OCI-LY7 (cell line): ENCODE measurements around the gene SNRNP35. TPM values are rescaled to one million over a fixed set of nuclear protein-coding genes. Genes with fewer than 3 reads are reported as not detected.
A peak's percentile ranks its signal among the peaks of the same experiment; 100 is the strongest.

Source experiments
- BruUV-seq: library from RNA; stranded (reverse); fragments of 400-500 nt; replicated peaks from 2 replicates; lab custom pipeline; 2021; lab: Mats Ljungman, UMichigan
- CTCF ChIA-PET: fragments of 300-600 bp; sonication (Branson Sonifier 250); formaldehyde crosslinking; loops from one replicate; lab custom pipeline; 2022; ENCODE audit warnings: antibody characterized with exemption; ENCODE audit not compliant: unreplicated experiment; lab: Charles Lee
- POLR2A ChIA-PET: fragments of 300-600 bp; sonication (Branson Sonifier 250); formaldehyde crosslinking; loops from one replicate; lab custom pipeline; 2022; ENCODE audit warnings: antibody characterized with exemption; lab: Charles Lee
- DNase-seq: peaks from one replicate; pipeline ENCODE4 v3.0.0-alpha.2; 2015; ENCODE audit warnings: low spot score
- H2AFZ ChIP-seq: fragments of 200-600 bp; sonication (generic), shearing (Covaris generic); 2 replicates; pipeline ENCODE4 v1.6.1; 2014; ENCODE audit warnings: mild to moderate bottlenecking, antibody characterized with exemption, low read length, moderate library complexity
- H3K27ac ChIP-seq: fragments of 200-600 bp; sonication (generic); 2 replicates; pipeline ENCODE4 v1.5.1; 2014; ENCODE audit warnings: mixed run types, low read depth, mild to moderate bottlenecking, moderate library complexity, low read length, inconsistent platforms; ENCODE audit not compliant: poor library complexity, severe bottlenecking
- H3K36me3 ChIP-seq: fragments of 200-600 bp; sonication (generic); 2 replicates; pipeline ENCODE4 v1.6.1; 2014; ENCODE audit warnings: mild to moderate bottlenecking, antibody characterized with exemption, low read length, moderate library complexity, mixed read lengths; ENCODE audit not compliant: insufficient read depth
- H3K4me1 ChIP-seq: fragments of 200-600 bp; sonication (generic); 2 replicates; pipeline ENCODE4 v1.5.1; 2014; ENCODE audit warnings: mild to moderate bottlenecking, low read length; ENCODE audit not compliant: insufficient read depth, poor library complexity, severe bottlenecking
- H3K4me2 ChIP-seq: fragments of 200-600 bp; sonication (generic); 2 replicates; pipeline ENCODE4 v1.6.1; 2014; ENCODE audit warnings: mild to moderate bottlenecking, low read length
- H3K4me3 ChIP-seq: fragments of 200-600 bp; sonication (generic); 2 replicates; pipeline ENCODE4 v1.5.1; 2014; ENCODE audit warnings: mild to moderate bottlenecking, low read depth, low read length; ENCODE audit not compliant: poor library complexity, severe bottlenecking
- H3K79me2 ChIP-seq: fragments of 200-600 bp; sonication (generic); 2 replicates; pipeline ENCODE4 v1.6.1; 2016; ENCODE audit warnings: low read depth, mild to moderate bottlenecking, low read length, moderate library complexity, mixed read lengths; ENCODE audit not compliant: insufficient read depth
- H3K9me2 ChIP-seq: fragments of 200-600 bp; sonication (generic); 2 replicates; pipeline ENCODE4 v1.6.1; 2016; ENCODE audit warnings: mild to moderate bottlenecking, low read length, mixed read lengths; ENCODE audit not compliant: insufficient read depth
- H3K9me3 ChIP-seq: fragments of 200-600 bp; sonication (generic); 2 replicates; pipeline ENCODE4 v1.6.1; 2014; ENCODE audit warnings: mild to moderate bottlenecking, mixed run types, low read length, mixed read lengths
- H4K20me1 ChIP-seq: fragments of 200-600 bp; sonication (generic); 2 replicates; pipeline ENCODE4 v1.6.1; 2014; ENCODE audit warnings: mild to moderate bottlenecking, antibody characterized with exemption, low read length, moderate library complexity, mixed read lengths; ENCODE audit not compliant: insufficient read depth
- CTCF ChIP-seq: fragments of 200-600 bp; sonication (generic); conservative IDR thresholded peaks from 2 replicates; pipeline ENCODE4 v1.5.1; 2014; ENCODE audit warnings: mild to moderate bottlenecking, antibody characterized with exemption, low read length, moderate library complexity, mixed read lengths
- EZH2phosphoT487 ChIP-seq: fragments of 200-600 bp; sonication (generic); IDR thresholded peaks from 2 replicates; pipeline ENCODE4 v1.6.1; 2018; ENCODE audit warnings: low read depth, borderline replicate concordance, mild to moderate bottlenecking, mixed run types, antibody characterized with exemption, low read length, moderate library complexity, mixed read lengths
- intact Hi-C: fragments of 100-400 bp; cut with micrococcal nuclease; formaldehyde crosslinking; loops from one replicate; pipeline ENCODE4 v1.10.0; 2022; ENCODE audit not compliant: unreplicated experiment
- total RNA-seq, 2 experiments: library from RNA; depleted of rRNA in 1 of 2; stranded (reverse); fragments of >200 nt in 1 of 2; shearing (Covaris generic) in 1 of 2; gene quantifications; 2 replicates each; pipeline ENCODE4 v1.2.3, GENCODE V29; 2014 to 2022

The SNRNP35 gene
- total RNA-seq, 2 experiments from 2014 or later = 29.3 to 31.3 TPM

GRCh38 chr12:123445388-123446332, 12.3 kb upstream of the SNRNP35 start:
- DNase-seq = no peak
- BruUV-seq = no TSS peak

GRCh38 chr12:123446333-123446713, 11.6 kb upstream of the SNRNP35 start:
- Histone ChIP-seq H3K4me3 (no peak overlapping the region), H4K20me1 (no peaks in the 10 kb centered on the region), H3K4me1 (peaks cover 32% of the 10 kb centered on the region), H3K9me3 (no peaks in the 10 kb centered on the region), H3K4me2 (peak overlapping the region; percentile 22; the same call in 1 of the 2 replicates), H3K9me2 (no peaks in the 10 kb centered on the region), H3K79me2 (no peaks in the 10 kb centered on the region), H3K27ac (no peak overlapping the region), H2AFZ (peak overlapping the region; percentile 89), H3K36me3 (no peaks in the 10 kb centered on the region)
- intact Hi-C loops = no loop called here
- no peak for DNase-seq
- no peak for TF ChIP-seq CTCF
- TF ChIP-seq EZH2phosphoT487 = no peak
- CTCF ChIA-PET = no interaction called here
- POLR2A ChIA-PET = interaction anchor here (0.7 to 1.7 kb wide), 4 partner anchors 11 to 1157 kb away, joined by 3 to 5 read pairs (median 3); partner anchors contain the start of gene SNRNP35
- no TSS peak for BruUV-seq

More at GRCh38 chr12:123445388-123446332, 12.3 kb upstream of the SNRNP35 start:
- H3K9me2 ChIP-seq = no peaks in the 10 kb centered on the region
- H3K36me3 ChIP-seq = no peaks in the 10 kb centered on the region
- H3K79me2 ChIP-seq = no peaks in the 10 kb centered on the region
- peaks cover 32% of the 10 kb centered on the region for H3K4me1 ChIP-seq
- H3K4me2 ChIP-seq = peak overlapping the region; percentile 22; the same call in 1 of the 2 replicates
- intact Hi-C loops = no loop called here
- H3K4me3 ChIP-seq = no peak overlapping the region
- no peaks in the 10 kb centered on the region for H4K20me1 ChIP-seq
- POLR2A ChIA-PET = interaction anchor here (0.5 to 1.7 kb wide), 4 partner anchors 12 to 1158 kb away, joined by 3 to 5 read pairs (median 3); partner anchors contain the start of gene SNRNP35
- no peak overlapping the region for H3K27ac ChIP-seq
- peak overlapping the region; percentile 89 for H2AFZ ChIP-seq
- CTCF ChIA-PET = no interaction called here
- no peaks in the 10 kb centered on the region for H3K9me3 ChIP-seq
- TF ChIP-seq EZH2phosphoT487 (no peak), CTCF (no peak)
